Calu3 (cell line): ENCODE results near the gene ZNF189. TPM values are rescaled to one million over a fixed set of nuclear protein-coding genes. Genes with fewer than 3 reads are reported as not detected.

Experiments
- BruUV-seq: library from RNA; stranded (reverse); fragments of 400-500 nt; replicated peaks from 2 replicates; lab custom pipeline; 2021; lab: Mats Ljungman, UMichigan
- CTCF ChIA-PET: fragments of 300-600 bp; sonication (Branson Sonifier 250); formaldehyde crosslinking; loops from one replicate; lab custom pipeline; 2022; ENCODE audit warnings: antibody characterized with exemption; lab: Charles Lee
- DNase-seq: peaks from one replicate; pipeline ENCODE4 v3.0.0; 2022
- H3K27ac Mint-ChIP-seq: one replicate; pipeline ENCODE4 v1.8.0; 2022; ENCODE audit warnings: mixed read lengths; ENCODE audit not compliant: unreplicated experiment
- H3K27me3 Mint-ChIP-seq: one replicate; pipeline ENCODE4 v1.8.0; 2022; ENCODE audit warnings: mixed read lengths; ENCODE audit not compliant: unreplicated experiment
- H3K36me3 Mint-ChIP-seq: one replicate; pipeline ENCODE4 v1.8.0; 2022; ENCODE audit warnings: mild to moderate bottlenecking, moderate library complexity, mixed read lengths; ENCODE audit not compliant: insufficient read depth, unreplicated experiment
- H3K4me1 Mint-ChIP-seq: one replicate; pipeline ENCODE4 v1.8.0; 2022; ENCODE audit warnings: mild to moderate bottlenecking, low read depth, mixed read lengths; ENCODE audit not compliant: unreplicated experiment
- H3K4me3 Mint-ChIP-seq: one replicate; pipeline ENCODE4 v1.8.0; 2022; ENCODE audit warnings: mild to moderate bottlenecking, low read depth, moderate library complexity, mixed read lengths; ENCODE audit not compliant: unreplicated experiment
- H3K9me3 Mint-ChIP-seq: one replicate; pipeline ENCODE4 v1.8.0; 2022; ENCODE audit warnings: low read depth, mixed read lengths; ENCODE audit not compliant: unreplicated experiment
- CTCF ChIP-seq: fragments of 200-600 bp; IDR thresholded peaks from one replicate; pipeline ENCODE4 v1.8.0; 2022; ENCODE audit warnings: antibody characterized with exemption; ENCODE audit not compliant: unreplicated experiment
- intact Hi-C: fragments of 100-400 bp; cut with micrococcal nuclease; formaldehyde crosslinking; loops from one replicate; pipeline ENCODE4 v1.10.0; 2022; ENCODE audit not compliant: unreplicated experiment
- total RNA-seq: library from RNA; stranded (reverse); gene quantifications from 2 replicates; pipeline ENCODE4 v1.2.3, GENCODE V29; 2022

The ZNF189 gene
- total RNA-seq, 1 experiment from 2014 or later: 20.1 TPM

GRCh38 chr9:101367323-101367722 is 31.3 kb upstream of the ZNF189 start:
- CTCF ChIA-PET: no interaction called here
- no peak overlapping the region for H3K4me3 Mint-ChIP-seq

GRCh38 chr9:101369286-101369685 is 29.4 kb upstream of the ZNF189 start:
- Mint-ChIP-seq H3K4me1 (peaks cover 41% of the 10 kb centered on the region), H3K4me3 (no peak overlapping the region), H3K27ac (no peak overlapping the region), H3K9me3 (no peaks in the 10 kb centered on the region), H3K36me3 (peaks cover 5% of the 10 kb centered on the region), H3K27me3 (no peaks in the 10 kb centered on the region)
- no peak for DNase-seq
- TF ChIP-seq CTCF: no peak
- CTCF ChIA-PET: no interaction called here
- no TSS peak for BruUV-seq
- intact Hi-C loops: loop anchor here (5.0 kb wide), 1 partner anchor 767 kb away; no protein-coding TSS in a partner anchor

More at GRCh38 chr9:101367323-101367722, 31.3 kb upstream of the ZNF189 start:
- H3K4me1 Mint-ChIP-seq: peaks cover 43% of the 10 kb centered on the region
- intact Hi-C loops: loop anchor here (5.0 kb wide), 1 partner anchor 765 kb away; no protein-coding TSS in a partner anchor
- peaks cover 5% of the 10 kb centered on the region for H3K36me3 Mint-ChIP-seq
- no peak overlapping the region for H3K27ac Mint-ChIP-seq
- no peaks in the 10 kb centered on the region for H3K27me3 Mint-ChIP-seq
- no peak for TF ChIP-seq CTCF
- no peaks in the 10 kb centered on the region for H3K9me3 Mint-ChIP-seq
- DNase-seq: no peak
- no TSS peak for BruUV-seq

- BruUV-seq: no TSS peak
- no peak for DNase-seq
- intact Hi-C loops: loop anchor here (5.0 kb wide), 1 partner anchor 768 kb away; no protein-coding TSS in a partner anchor
- no peak for TF ChIP-seq CTCF
- Mint-ChIP-seq H3K4me1 (peaks cover 35% of the 10 kb centered on the region), H3K27me3 (no peaks in the 10 kb centered on the region), H3K4me3 (no peak overlapping the region), H3K27ac (no peak overlapping the region), H3K36me3 (peaks cover 4% of the 10 kb centered on the region), H3K9me3 (no peaks in the 10 kb centered on the region)
- CTCF ChIA-PET: no interaction called here
Measured at GRCh38 chr9:101369884-101370531, 28.6 kb upstream of the ZNF189 start.

- H3K27me3 Mint-ChIP-seq: no peaks in the 10 kb centered on the region
- no peak overlapping the region for H3K4me3 Mint-ChIP-seq
- no TSS peak for BruUV-seq
- H3K4me1 Mint-ChIP-seq: peaks cover 37% of the 10 kb centered on the region
- intact Hi-C loops: no loop called here
- no peak overlapping the region for H3K27ac Mint-ChIP-seq
- no peaks in the 10 kb centered on the region for H3K36me3 Mint-ChIP-seq
- H3K9me3 Mint-ChIP-seq: peaks cover 2% of the 10 kb centered on the region
- no peak for TF ChIP-seq CTCF
- CTCF ChIA-PET: interaction anchor here (0.7 kb wide), 1 partner anchor 12 kb away, joined by 4 read pairs; no protein-coding TSS in a partner anchor
- DNase-seq: no peak
Measured at GRCh38 chr9:101371813-101372212, 26.8 kb upstream of the ZNF189 start.
